Kidney (tissue), 14 donors: ENCODE results near the gene DDX27. TPM values are rescaled to one million over a fixed set of nuclear protein-coding genes. Genes with fewer than 3 reads are reported as not detected.
"Not testable (repeated sequence)": the region's sequence is repeated elsewhere in the genome, so short reads cannot be mapped to it uniquely, and the experiment has no call there.

Experiments used
- DNase-seq, 5 donors: peaks; one replicate each; pipeline ENCODE4 v3.0.0-alpha.2; 2013 to 2020
- FAIRE-seq: peaks from 2 replicates; lab custom pipeline; 2012; peaks lifted over from hg19 to GRCh38; lab: Jason Lieb, UNC
- H3K27ac ChIP-seq, 2 donors: one replicate each; pipeline ENCODE4 v1.7.0; 2013; ENCODE audit warnings: low read depth in 2 of 2, low read length in 2 of 2, inconsistent platforms in 1 of 2
- H3K27me3 ChIP-seq: one replicate; pipeline ENCODE4 v1.7.1; 2013; ENCODE audit warnings: low read length, inconsistent platforms; ENCODE audit not compliant: control insufficient read depth, insufficient read depth
- H3K36me3 ChIP-seq, 3 donors: one replicate each; pipeline versions ENCODE4 v1.7.0 to v1.7.1; 2013; ENCODE audit warnings: low read length in 3 of 3, control low read depth in 1 of 3, inconsistent platforms in 1 of 3; ENCODE audit not compliant: insufficient read depth in 3 of 3, control insufficient read depth in 2 of 3
- H3K4me1 ChIP-seq, 3 donors: one replicate each; pipeline versions ENCODE4 v1.7.0 to v1.7.1; 2013; ENCODE audit warnings: low read length in 3 of 3, inconsistent platforms in 1 of 3, low read depth in 1 of 3; ENCODE audit not compliant: control insufficient read depth in 2 of 3, insufficient read depth in 2 of 3
- H3K4me3 ChIP-seq, 3 donors: one replicate each; pipeline versions ENCODE4 v1.7.0 to v1.8.1; 2013; ENCODE audit warnings: low read length in 3 of 3, control low read depth in 1 of 3, inconsistent platforms in 1 of 3
- H3K9ac ChIP-seq, 3 donors: one replicate each; pipeline versions ENCODE4 v1.7.0 to v1.7.1; 2013; ENCODE audit warnings: low read length in 3 of 3, control low read depth in 1 of 3, inconsistent platforms in 1 of 3
- H3K9me3 ChIP-seq, 3 donors: one replicate each; pipeline versions ENCODE4 v1.7.0 to v1.7.1; 2013; ENCODE audit warnings: low read length in 3 of 3, control low read depth in 1 of 3, inconsistent platforms in 1 of 3; ENCODE audit not compliant: control insufficient read depth in 2 of 3, insufficient read depth in 1 of 3
- CTCF ChIP-seq: IDR thresholded peaks from 3 replicates; pipeline ENCODE4 v1.5.1; 2012; ENCODE audit warnings: mild to moderate bottlenecking, moderate library complexity, borderline replicate concordance; ENCODE audit not compliant: insufficient read depth; ENCODE audit errors: extremely low read depth
- intact Hi-C: fragments of 100-400 bp; cut with DNase I; formaldehyde crosslinking; loops from one replicate; pipeline ENCODE4 v1.11.1; 2022
- polyA plus RNA-seq: library from polyadenylated mRNA; stranded (reverse); fragments of 350-450 nt; fragmentation: Illumina TruSeq; extraction: RNeasy Lipid Tissue Mini Kit (QIAGEN cat#74804); gene quantifications from one replicate; pipeline ENCODE4 v1.2.3, GENCODE V29; 2014; ENCODE audit warnings: low read depth, low replicate concordance; ENCODE audit not compliant: insufficient read depth
- total RNA-seq: library from RNA; stranded (reverse); fragmentation: NEBNext Ultra II Directional; extraction: Animal tissue kit (Norgen Biotek cat#: 25700); gene quantifications from one replicate; pipeline ENCODE4 v1.2.1, GENCODE V29; 2021
- donor health status: control.
- donor health status: control.
- donor health status: control.
- donor health status: control.
- donor health status: control.
- donor health status: DM: yes; HTN: yes; CAD: no.
- donor health status: Normal renal cell carcinoma (clear cell type).

Gene DDX27
- total and polyA plus RNA-seq, 2 donors from 2014 or later = 22.8 to 30.6 TPM

GRCh38 chr20:49179368-49180277, 39.6 kb upstream of the DDX27 start:
- Histone ChIP-seq H3K4me1 (peaks cover 0 to 13% (median 2%) of the 10 kb centered on the region in 3 donors), H3K27ac (peak overlapping the region; percentile 12 to 20), H3K27me3 (no peaks in the 10 kb centered on the region), H3K9ac (peak overlapping the region in 1 of 3 donors; percentile 1), H3K36me3 (peaks cover 0 to 3% (median 2%) of the 10 kb centered on the region in 3 donors), H3K4me3 (no peak overlapping the region), H3K9me3 (no peaks in the 10 kb centered on the region)
- FAIRE-seq (no peak), DNase-seq (no peak)
- no peak for TF ChIP-seq CTCF
- intact Hi-C loops = no loop called here

- Histone ChIP-seq H3K27me3 (no peaks in the 10 kb centered on the region), H3K36me3 (peaks cover 0 to 2% (median under 1%) of the 10 kb centered on the region in 3 donors), H3K4me3 (no peak overlapping the region), H3K9me3 (no peaks in the 10 kb centered on the region), H3K9ac (no peak overlapping the region), H3K4me1 (peaks cover 0 to 18% (median 2%) of the 10 kb centered on the region in 3 donors), H3K27ac (no peak overlapping the region)
- intact Hi-C loops = no loop called here
- TF ChIP-seq CTCF = no peak
- DNase-seq = no peak
- no peak for FAIRE-seq
Observed at GRCh38 chr20:49181265-49181877, 37.8 kb upstream of the DDX27 start.

GRCh38 chr20:49183444-49183843, 35.8 kb upstream of the DDX27 start:
- Histone ChIP-seq H3K9ac (no peak overlapping the region), H3K27ac (no peak overlapping the region), H3K9me3 (no peaks in the 10 kb centered on the region), H3K27me3 (no peaks in the 10 kb centered on the region), H3K4me3 (no peak overlapping the region), H3K4me1 (peaks cover 0 to 18% (median 2%) of the 10 kb centered on the region in 3 donors), H3K36me3 (no peaks in the 10 kb centered on the region)
- DNase-seq (no peak), FAIRE-seq (no peak)
- TF ChIP-seq CTCF = no peak
- intact Hi-C loops = no loop called here

DNA sequence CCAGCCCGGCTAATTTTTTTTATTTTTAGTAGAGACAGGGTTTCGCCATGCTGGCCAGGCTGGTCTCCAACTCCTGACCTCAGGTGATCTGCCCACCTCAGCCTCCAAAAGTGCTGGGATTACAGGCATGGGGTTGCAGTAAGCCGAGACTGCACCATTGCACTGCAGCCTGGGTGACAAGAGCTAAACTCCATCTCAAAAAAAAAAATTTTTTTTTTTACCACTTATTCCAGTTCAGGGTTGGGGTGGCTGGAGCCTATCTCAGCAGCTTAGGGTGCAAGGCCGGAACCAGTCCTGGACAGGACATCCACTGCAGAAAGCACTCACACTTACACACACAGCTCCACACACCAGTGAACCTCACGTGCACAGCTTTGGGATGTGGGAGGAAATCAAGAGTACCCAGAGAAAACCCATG, 35.1 kb upstream of the DDX27 start:
- H3K4me1 ChIP-seq = peaks cover 0 to 18% (median 2%) of the 10 kb centered on the region in 3 donors
- H3K36me3 ChIP-seq, H3K4me3 ChIP-seq, DNase-seq, H3K9ac ChIP-seq, H3K27ac ChIP-seq, FAIRE-seq, H3K27me3 ChIP-seq, H3K9me3 ChIP-seq, intact Hi-C loops: not testable (repeated sequence)
